GM21723 (cell line): ENCODE data around the gene DCTPP1.
A peak's percentile ranks its signal among the peaks of the same experiment; 100 is the strongest.

Experiments
- ATAC-seq: cut with Tn5 transposase; IDR thresholded peaks from one replicate; pipeline ENCODE4 v1.9.1; 2021; ENCODE audit warnings: mild to moderate bottlenecking, moderate library complexity; ENCODE audit not compliant: unreplicated experiment

The DCTPP1 gene

DNA sequence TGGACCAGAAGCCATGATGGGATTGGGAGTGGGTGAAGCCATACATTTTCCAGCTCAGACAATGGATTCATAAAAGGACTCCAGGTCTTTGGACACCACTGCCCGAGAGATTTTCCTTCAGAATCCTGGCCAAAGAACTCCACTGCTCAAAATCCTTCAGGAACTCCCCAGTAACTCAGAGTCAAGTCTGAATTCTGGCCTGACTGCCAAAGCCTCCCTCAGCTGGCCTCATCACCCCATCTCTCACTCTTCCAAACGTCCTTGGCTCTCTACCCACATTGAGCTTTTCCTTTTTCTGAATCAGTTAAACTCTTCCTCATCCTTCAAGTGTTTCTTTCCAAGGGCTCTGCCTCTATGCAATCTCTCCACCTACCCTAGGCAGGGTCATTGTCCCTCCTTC, 46.3 kb downstream of the DCTPP1 start:
- no peak for ATAC-seq

DNA sequence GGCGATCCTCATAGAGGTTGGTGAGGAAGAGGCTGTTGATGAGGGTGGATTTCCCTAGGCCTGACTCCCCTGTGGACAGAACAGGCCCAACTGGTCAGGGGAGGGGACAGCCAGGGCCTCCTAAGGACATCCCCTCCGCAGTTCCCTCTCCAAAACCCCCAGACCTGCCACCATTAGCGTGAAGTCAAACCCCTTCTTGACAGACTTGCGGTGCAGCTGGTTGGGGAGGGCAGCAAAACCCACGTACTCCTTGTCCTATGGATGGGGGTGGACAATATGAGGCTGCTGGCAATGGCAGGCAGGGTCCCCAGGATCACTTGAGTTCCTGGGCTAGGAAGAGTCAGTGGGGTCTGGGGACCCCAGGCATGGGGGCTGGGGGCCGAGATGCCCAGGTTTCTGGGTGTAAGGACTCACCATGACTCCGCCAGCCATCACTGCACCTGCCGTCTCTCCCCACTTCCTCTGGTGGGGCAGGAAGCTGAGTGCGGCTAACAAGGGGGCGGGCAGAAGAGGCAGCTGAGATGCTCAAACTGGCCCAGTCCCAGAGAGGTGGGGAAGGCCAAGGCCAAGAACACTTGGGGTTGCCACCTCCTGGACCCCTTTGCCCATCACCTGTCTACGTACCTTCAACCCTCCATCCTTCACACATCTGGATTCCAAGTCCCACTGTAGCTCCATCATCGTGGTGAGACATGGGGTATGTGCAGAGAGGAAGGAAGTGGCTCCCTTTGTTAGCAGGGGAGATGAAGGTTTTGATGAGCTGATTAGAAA, 47.5 kb downstream of the DCTPP1 start, which contains the start of gene SEPTIN1:
SEPTIN1 (minus strand) TSS at position 451 of the 771 bp plus-strand sequence; CDS start at position 432, 19 bp downstream.
- ATAC-seq: peak; percentile 32

DNA sequence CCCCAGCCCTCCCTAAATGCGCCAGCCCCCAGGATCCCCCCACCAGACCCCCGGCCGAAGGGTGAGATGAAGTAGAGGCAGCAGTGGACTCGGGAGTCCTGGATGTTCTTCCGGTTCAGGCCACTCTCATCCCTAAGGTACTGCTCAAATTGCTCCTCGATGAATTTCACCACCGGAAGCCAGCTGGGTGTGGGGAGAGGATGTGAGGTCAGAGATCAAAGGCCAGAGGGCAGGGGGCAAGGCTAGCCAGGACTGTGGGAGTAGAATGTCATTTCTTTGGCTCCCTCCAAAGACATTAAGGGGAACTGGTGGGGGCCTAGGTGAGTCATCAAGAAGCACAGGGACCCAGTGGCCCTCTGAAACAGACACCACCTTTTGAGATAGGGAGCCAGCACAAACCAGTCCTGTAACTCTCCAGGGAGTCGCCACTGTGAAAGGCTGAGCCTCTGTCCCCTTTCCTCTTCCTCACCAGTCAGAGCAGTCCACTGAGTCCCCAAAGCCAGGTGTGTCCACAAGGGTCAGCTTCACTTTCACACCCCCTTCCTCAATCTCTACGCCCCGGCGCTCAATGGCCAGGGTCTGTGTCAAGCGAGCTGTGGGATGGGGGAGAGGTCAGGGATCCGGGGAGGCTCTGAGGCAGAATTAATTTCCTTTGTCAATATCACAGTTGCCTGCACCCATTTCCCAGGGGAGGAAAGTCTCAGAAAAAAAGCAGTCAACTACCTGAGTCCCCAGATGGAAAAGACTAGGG, 48.4 kb downstream of the DCTPP1 start:
- no peak for ATAC-seq

DNA sequence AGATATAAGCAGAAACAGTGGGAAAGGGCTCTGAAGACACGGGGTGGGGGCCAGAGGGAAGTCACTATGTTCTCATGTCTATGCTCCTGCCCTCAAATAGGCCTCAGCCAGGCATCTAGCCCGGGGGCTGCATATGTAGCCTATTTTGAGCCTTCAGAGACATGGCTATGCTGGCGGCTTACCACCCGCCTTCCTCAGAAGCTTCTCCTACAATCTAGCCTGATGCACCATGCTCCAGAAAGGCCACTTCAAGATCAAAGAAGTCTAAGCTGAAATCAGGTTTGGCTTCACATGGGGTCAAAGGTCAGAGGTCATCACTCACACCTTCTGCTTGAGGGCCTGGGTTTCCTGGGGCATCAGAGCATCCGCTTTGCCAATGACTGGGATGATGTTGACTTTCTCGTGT, 49.0 kb downstream of the DCTPP1 start:
- no peak for ATAC-seq

DNA sequence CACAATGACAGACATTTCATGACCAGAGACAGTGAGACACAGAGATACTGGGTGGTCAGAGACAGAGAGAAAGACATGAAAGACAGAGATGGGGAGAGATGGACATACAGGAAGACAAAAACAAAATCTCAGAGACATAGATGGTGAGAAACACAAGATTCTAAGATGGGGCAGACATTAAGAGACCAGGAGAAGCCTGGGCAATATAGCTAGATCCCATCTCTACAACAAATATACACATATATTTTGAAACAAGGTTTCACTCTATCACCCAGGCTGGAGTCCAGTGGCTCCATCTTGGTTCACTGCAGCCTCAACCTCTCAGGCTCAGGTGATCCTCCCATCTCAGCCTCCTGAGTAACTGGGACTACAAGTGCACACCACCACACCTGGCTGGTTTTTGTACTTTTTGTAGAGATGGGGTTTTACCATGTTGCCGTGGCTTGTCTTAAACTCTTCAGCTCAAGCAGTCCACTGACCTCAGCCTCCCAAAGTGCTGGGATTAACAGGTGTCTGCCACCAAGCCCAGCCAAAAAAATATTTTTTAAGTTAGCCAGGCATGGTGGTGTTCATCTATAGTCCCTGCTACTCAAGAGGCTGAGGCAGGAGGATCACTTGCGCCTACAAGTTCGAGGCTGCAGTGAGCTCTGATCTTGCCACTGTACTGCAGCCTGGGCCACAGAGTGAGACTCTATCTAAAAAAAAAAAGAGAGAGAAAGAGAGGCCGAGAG, 49.6 kb downstream of the DCTPP1 start:
- ATAC-seq: no peak

DNA sequence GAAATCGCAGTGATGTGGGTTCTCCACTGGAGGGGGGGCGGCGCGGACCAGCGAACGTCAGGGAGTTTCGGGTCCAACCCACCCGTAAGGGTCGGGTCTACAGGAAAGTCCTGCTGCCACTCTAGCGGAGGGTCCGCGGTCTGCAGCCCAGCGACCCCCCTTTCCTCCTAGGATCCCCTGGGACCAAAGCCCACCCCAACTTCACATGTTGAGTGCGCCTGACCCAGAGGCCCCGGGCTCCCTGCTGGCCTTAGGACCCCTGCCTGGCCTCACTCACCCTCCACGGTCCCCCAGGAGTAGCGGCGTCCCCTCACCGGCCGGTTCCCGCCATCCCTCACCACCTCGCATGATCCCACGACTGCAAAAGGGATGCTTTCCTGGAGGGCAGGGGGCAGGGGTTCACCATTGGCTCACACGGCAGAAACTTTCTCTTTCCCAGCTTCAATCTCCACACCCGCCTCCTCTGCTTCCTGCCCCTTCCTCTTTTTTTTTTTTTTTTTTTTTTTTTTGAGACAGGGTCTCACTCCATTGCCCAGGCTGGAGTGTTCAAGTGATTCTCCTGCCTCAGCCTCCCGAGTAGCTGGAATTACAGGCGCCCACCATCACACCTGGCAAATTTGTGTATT, 50.6 kb downstream of the DCTPP1 start:
- ATAC-seq: no peak

DNA sequence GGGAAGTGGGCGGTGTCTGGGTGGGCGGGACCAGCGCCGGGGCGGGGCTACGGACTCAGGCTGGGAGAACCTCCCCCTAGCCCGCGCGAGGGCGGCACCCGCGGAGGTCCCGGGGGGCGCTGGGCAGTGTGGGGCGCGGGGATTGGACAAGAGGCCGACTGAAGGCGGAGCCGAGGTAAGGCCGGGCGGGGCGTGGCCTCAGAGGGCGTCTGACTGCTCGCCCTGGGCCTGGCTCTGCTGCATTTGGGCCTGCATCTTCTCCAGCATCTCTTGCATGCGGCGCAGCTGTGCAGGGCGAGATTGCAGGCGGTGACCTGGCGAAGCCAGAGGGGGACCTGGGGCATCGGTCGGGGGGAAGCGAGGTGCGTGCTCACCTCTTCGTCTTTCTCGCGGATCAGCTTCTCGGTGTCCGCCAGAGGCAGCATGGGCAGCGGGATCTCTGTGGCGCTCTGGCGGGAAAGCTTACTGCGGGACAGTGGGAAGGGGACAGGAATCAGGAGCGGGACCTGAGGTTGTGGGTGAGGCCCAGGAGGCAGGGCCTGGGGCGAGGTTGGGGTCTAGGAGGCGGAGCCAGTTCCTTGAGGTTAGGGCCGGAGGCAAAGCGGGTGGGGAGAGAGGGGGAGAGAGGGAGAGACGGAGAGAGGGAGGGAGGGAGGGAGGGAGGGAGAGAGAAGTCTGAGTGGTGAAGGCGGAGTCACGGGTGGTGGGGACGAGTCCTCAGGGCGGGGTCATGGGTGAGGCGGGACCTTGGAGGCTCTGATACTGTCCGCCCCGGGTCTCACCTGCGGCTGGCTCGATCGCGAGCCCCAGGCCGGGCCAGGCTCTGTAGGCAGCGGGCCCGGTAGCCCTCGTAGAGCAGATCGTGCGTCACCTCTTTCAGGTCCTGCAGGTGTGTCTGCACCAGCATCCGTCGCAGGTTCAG, 51.3 kb downstream of the DCTPP1 start:
- peak; percentile 80 for ATAC-seq

DNA sequence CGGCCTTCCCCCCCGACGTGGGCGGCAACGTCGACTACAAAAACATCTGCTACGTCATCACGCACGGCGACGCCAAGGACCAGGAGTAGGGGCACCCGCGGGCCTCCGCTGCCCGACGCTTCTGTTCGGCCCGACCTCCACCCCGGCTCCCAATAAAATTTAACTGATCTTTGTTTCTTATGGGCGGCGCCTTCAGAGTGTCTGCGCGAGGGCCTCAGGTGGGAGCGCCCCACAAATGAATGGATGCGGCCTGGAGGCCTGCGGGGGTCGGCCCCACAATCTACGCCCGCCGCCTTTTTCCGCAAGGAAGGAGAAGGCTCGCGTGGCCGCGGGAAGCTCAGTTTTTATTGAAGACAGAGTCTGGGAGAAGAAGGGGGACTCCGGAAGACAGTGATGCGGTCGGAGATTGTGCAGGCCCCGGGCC, 52.0 kb downstream of the DCTPP1 start:
- ATAC-seq: no peak

DNA sequence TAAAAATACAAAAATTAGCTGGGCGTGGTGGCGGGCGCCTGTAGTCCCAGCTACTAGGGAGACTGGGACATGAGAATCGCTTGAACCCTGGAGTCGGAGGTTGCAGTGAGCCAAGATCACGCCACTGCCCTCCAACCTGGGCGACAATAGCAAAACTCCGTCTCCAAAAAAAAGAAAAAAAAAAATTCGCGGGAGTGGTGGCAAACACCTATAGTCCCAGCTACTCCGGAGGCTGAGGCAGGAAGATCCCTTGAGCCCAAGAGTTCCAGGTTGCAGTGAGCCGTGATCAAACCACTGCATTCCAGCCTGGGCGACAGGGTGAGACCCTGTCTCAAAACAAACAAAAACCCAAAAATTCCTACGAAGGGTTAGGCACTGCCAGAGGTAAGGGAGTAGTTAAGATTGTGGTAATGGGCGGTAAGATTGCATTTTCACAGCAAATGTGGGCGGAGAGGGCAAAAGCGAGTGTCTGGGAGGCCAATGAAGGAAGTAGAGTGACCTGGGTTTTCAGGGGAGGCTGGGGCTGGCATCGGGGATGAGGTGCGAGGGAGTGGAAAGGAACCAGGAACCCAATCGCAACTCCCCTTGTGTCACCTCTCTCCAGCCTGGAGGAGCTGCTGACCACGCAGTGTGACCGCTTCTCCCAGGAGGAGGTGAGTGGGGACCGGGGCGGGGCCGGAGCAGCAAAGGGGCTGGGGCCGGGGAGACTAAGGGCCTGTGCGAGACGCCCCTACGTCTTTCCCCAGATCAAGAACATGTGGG, 52.6 kb downstream of the DCTPP1 start:
- ATAC-seq: no peak

DNA sequence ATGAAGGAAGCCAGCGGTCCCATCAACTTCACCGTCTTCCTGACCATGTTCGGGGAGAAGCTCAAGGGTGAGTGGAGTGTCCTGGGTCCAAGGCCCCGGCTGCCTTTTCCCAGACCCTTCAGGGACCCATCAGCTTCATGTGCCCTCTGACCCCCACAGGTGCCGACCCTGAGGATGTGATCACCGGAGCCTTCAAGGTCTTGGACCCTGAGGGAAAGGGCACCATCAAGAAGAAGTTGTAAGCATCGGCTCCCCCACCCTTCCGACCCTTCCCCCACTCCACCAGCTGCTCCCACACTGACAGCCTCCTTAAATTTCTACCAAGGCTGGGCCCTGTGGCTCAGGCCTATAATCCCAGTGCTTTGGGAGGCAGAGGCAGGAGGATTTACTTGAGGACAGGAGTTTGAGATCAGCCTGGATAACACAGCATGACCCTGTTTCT, 53.3 kb downstream of the DCTPP1 start:
- no peak for ATAC-seq

DNA sequence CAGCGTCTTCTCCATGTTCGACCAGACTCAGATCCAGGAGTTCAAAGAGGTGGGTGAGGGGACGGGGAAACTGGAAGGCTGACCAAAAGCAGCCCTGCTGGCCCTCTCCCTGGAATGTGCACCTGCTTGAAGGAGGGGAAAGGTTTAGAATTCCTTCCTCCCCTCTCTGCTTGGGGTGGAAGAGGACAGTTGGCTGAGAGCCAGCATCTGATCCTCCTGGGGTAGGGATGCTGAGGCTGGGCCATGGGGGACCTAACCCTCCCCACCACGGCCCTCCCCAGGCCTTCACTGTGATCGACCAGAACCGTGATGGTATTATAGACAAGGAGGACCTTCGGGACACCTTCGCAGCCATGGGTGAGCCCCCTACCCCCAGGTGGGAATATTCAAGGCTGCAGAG, 54.0 kb downstream of the DCTPP1 start:
- ATAC-seq: no peak

DNA sequence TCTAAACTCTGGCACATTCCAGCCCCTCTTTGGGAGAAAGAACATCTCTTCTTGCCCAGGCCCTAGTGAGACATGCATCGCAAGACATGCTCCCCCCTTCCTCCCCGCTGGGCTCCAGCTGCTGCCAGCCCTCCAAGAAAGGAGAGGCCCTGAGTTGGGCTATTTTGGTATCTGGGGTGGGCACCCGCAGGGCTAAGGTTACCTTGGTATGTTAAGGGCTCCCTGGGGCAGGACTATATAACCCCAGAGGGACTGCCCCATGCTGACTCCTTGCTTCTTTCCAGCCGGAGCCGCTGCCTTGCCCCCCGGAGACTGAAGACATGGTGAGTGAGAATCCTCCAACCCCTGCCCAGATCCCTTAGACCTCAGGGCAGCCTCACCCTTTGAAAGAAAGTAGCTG, 55.3 kb downstream of the DCTPP1 start, which contains the start of gene MYL11:
MYL11 (plus strand) TSS at position 265 of the 400 bp plus-strand sequence; CDS start at position 321, 56 bp downstream.
- ATAC-seq: no peak
